Naive thymus-derived CD4-positive, alpha-beta T cell (primary cell): ENCODE data around the gene AK4. TPM values are rescaled to one million over a fixed set of nuclear protein-coding genes. Genes with fewer than 3 reads are reported as not detected.

Experiments
- ATAC-seq: fragments of 150-1000 bp; cut with Tn5 transposase; 2 replicates; pipeline ENCODE4 v1.10.0; 2021; ENCODE audit warnings: mild to moderate bottlenecking, moderate library complexity
- CTCF ChIA-PET: fragments of 350-600 bp; sonication (Branson Sonifier 250); formaldehyde crosslinking; loops from one replicate; lab custom pipeline; 2021; ENCODE audit warnings: antibody characterized with exemption; lab: Charles Lee
- POLR2A ChIA-PET: fragments of 350-600 bp; sonication (Branson Sonifier 250); formaldehyde crosslinking; loops from one replicate; lab custom pipeline; 2021; ENCODE audit warnings: antibody characterized with exemption, inconsistent platforms; lab: Charles Lee
- DNase-seq, 9 donors: peaks; one replicate each; pipeline versions ENCODE4 v3.0.0 to v3.0.0-alpha.2; 2020 to 2022; ENCODE audit warnings: mixed read lengths in 1 of 9
- H3K27ac ChIP-seq: one replicate; pipeline ENCODE4 v1.7.0; 2013; ENCODE audit warnings: mild to moderate bottlenecking, low read depth, low read length, moderate library complexity
- H3K27me3 ChIP-seq, 2 donors: one replicate each; pipeline ENCODE4 v1.7.0; 2013; ENCODE audit warnings: low read length in 2 of 2, mild to moderate bottlenecking in 2 of 2, moderate library complexity in 2 of 2; ENCODE audit not compliant: control insufficient read depth in 2 of 2, insufficient read depth in 2 of 2
- H3K36me3 ChIP-seq, 3 experiments: 1 replicate in 2 of 3; 2 replicates in 1 of 3; pipeline ENCODE4 v1.7.0; 2013; ENCODE audit warnings: low read length in 3 of 3, mild to moderate bottlenecking in 3 of 3, moderate library complexity in 1 of 3; ENCODE audit not compliant: insufficient read depth in 3 of 3, control insufficient read depth in 2 of 3
- H3K4me1 ChIP-seq, 2 donors: one replicate each; pipeline ENCODE4 v1.7.0; 2013; ENCODE audit warnings: low read length in 2 of 2, mild to moderate bottlenecking in 2 of 2, moderate library complexity in 1 of 2; ENCODE audit not compliant: control insufficient read depth in 2 of 2, insufficient read depth in 2 of 2
- H3K4me3 ChIP-seq: 2 replicates; pipeline ENCODE4 v1.7.0; 2013; ENCODE audit warnings: mild to moderate bottlenecking, low read length
- H3K9me3 ChIP-seq, 3 experiments: 1 replicate in 2 of 3; 2 replicates in 1 of 3; pipeline ENCODE4 v1.7.0; 2013; ENCODE audit warnings: low read length in 3 of 3; ENCODE audit not compliant: control insufficient read depth in 2 of 3
- H3K27ac Mint-ChIP-seq, 9 donors: one replicate each; pipeline ENCODE4 v1.8.0; 2020 to 2022; ENCODE audit warnings: mixed read lengths in 9 of 9, mild to moderate bottlenecking in 8 of 9, moderate library complexity in 5 of 9, inconsistent platforms in 2 of 9
- H3K27me3 Mint-ChIP-seq, 5 donors: one replicate each; pipeline ENCODE4 v1.8.0; 2021 to 2022; ENCODE audit warnings: mixed read lengths in 5 of 5, mild to moderate bottlenecking in 1 of 5
- H3K36me3 Mint-ChIP-seq, 5 donors: one replicate each; pipeline ENCODE4 v1.8.0; 2020 to 2022; ENCODE audit warnings: mixed read lengths in 5 of 5, mild to moderate bottlenecking in 3 of 5, inconsistent platforms in 1 of 5
- H3K4me1 Mint-ChIP-seq, 7 donors: one replicate each; pipeline ENCODE4 v1.8.0; 2020 to 2022; ENCODE audit warnings: mixed read lengths in 7 of 7, mild to moderate bottlenecking in 3 of 7, inconsistent platforms in 1 of 7
- H3K4me3 Mint-ChIP-seq, 10 donors: one replicate each; pipeline ENCODE4 v1.8.0; 2020 to 2022; ENCODE audit warnings: mild to moderate bottlenecking in 10 of 10, mixed read lengths in 10 of 10, moderate library complexity in 6 of 10, inconsistent platforms in 2 of 10
- H3K9me3 Mint-ChIP-seq, 11 donors: one replicate each; pipeline ENCODE4 v1.8.0; 2020 to 2022; ENCODE audit warnings: mixed read lengths in 11 of 11, mild to moderate bottlenecking in 4 of 11, inconsistent platforms in 1 of 11, moderate library complexity in 1 of 11
- intact Hi-C, 2 donors: fragments of 100-400 bp; cut with micrococcal nuclease; formaldehyde crosslinking; loops; one replicate each; pipeline ENCODE4 v1.15.1; 2023
- polyA plus RNA-seq, 2 donors: library from polyadenylated mRNA; unstranded; fragments of 300-500 nt; fragmentation: Illumina TruSeq; gene quantifications; one replicate each; pipeline ENCODE4 v1.2.3, GENCODE V29; 2021
- total RNA-seq, 6 experiments: library from RNA in 5 of 6; stranded (reverse) in 5 of 6; gene quantifications; 1 replicate in 5 of 6; 2 replicates in 1 of 6; pipeline ENCODE4 v1.2.3 and lab custom pipeline; 2021 to 2026

AK4 gene
- total and polyA plus RNA-seq, 7 experiments from 2014 or later: 0.04 to 121 (median 0.40) TPM

DNA sequence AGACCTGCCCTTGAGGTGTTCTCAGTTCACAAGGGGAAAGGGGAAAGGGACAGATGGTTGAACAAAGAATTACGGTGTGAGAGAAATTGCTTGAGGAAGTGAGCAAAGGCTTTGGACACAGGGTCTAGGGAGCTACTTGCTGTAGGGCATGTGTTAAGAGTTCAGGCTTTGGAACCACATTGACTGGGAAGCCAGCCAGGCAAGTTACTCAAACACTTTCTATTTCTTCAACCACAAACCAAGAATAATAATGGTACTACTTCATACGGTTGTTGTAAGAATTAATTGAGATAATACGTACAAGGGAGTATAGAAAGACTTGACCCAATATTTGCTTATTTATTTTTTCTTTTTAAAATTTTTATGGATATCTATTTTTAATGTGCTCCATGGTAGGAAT, 26.6 kb downstream of the AK4 start:
- Histone ChIP-seq H3K4me3 (no peak overlapping the region), H3K27ac (no peak overlapping the region), H3K36me3 (no peaks in the 10 kb centered on the region), H3K9me3 (no peaks in the 10 kb centered on the region), H3K27me3 (no peaks in the 10 kb centered on the region), H3K4me1 (no peaks in the 10 kb centered on the region)
- intact Hi-C loops: no loop called here
- no peak overlapping the region for H3K27ac Mint-ChIP-seq
- H3K36me3 Mint-ChIP-seq: peaks cover 0 to 8% (median 0%) of the 10 kb centered on the region in 5 donors
- H3K9me3 Mint-ChIP-seq: no peaks in the 10 kb centered on the region
- peaks cover 0 to 7% (median 0%) of the 10 kb centered on the region in 5 donors for H3K27me3 Mint-ChIP-seq
- peak; percentile 64 for ATAC-seq
- H3K4me3 Mint-ChIP-seq: no peak overlapping the region
- CTCF ChIA-PET: no interaction called here
- no peak for DNase-seq
- H3K4me1 Mint-ChIP-seq: peaks cover 0 to 32% (median 0%) of the 10 kb centered on the region in 7 donors
- POLR2A ChIA-PET: no interaction called here

DNA sequence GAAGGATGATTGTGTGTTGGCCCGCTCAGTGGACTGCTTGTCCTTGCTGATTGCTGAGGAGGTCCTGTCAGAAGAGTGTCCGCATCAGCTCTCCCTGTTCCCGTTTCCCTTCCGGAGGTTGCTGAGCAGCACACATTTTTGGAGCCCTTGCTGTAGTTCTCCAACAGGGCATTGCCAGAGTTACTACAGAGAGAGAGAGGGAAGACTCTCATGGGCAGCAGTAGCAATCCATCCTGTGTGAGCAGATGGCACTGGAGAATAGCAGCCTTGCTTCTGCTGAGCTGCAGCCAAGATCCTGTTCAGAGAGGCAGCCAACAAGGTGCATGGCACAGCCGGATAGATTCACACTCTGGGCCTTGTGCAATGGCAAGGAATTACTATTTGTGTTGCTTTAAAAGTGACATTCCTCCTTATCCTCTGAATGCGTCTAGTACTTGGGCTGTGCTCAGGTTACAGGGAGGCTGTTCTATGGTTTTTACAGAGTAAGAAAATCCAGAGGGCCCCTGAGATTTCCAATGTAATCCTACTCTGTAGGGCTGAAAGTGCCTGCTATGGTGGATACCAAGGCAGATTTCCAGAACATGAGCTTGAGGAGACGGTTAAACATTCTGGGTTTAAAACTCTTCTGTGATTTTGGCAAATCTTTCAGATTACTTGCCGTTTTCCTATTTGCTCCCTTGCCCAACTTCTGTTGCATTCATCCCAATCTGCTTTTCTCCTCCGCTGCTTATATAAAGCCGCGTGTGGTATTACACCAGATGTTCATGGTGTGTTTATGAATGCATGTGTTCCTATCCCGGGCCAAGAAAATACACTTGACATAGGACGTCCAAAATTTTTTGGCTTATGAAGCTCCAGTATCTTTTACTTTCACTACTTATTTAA, 27.4 kb downstream of the AK4 start:
- DNase-seq (no peak), ATAC-seq (no peak)
- Histone ChIP-seq H3K9me3 (no peaks in the 10 kb centered on the region), H3K27me3 (no peaks in the 10 kb centered on the region), H3K4me1 (no peaks in the 10 kb centered on the region), H3K36me3 (no peaks in the 10 kb centered on the region), H3K4me3 (no peak overlapping the region), H3K27ac (no peak overlapping the region)
- no peak overlapping the region for H3K27ac Mint-ChIP-seq
- H3K27me3 Mint-ChIP-seq: peaks cover 0 to 7% (median 0%) of the 10 kb centered on the region in 5 donors
- no peaks in the 10 kb centered on the region for H3K9me3 Mint-ChIP-seq
- intact Hi-C loops: no loop called here
- ChIA-PET POLR2A (no interaction called here), CTCF (no interaction called here)
- peaks cover 0 to 8% (median 0%) of the 10 kb centered on the region in 5 donors for H3K36me3 Mint-ChIP-seq
- peaks cover 0 to 27% (median 0%) of the 10 kb centered on the region in 7 donors for H3K4me1 Mint-ChIP-seq
- H3K4me3 Mint-ChIP-seq: no peak overlapping the region

DNA sequence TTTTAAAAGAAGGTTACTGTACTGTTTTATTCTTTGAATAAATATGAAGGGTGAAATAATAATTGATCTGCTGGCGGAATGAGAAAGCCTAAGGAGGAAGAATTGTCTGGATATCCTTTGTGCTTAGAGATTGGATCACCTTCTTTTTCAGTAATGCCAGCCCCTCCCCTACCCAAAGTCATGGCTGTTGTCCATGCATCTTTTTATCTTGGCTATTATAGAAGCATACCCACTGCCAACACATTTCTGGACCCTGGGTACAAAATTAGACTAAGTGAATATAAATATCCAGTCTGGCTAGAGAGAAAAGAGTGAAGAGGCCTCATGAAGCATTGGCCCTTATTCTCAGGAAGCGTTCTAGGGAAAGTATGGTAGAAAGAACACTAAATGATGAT, 28.1 kb downstream of the AK4 start:
- Histone ChIP-seq H3K36me3 (no peaks in the 10 kb centered on the region), H3K4me3 (no peak overlapping the region), H3K4me1 (no peaks in the 10 kb centered on the region), H3K9me3 (no peaks in the 10 kb centered on the region), H3K27ac (no peak overlapping the region), H3K27me3 (no peaks in the 10 kb centered on the region)
- Mint-ChIP-seq H3K36me3 (peaks cover 0 to 8% (median 0%) of the 10 kb centered on the region in 5 donors), H3K4me1 (peaks cover 0 to 27% (median 0%) of the 10 kb centered on the region in 7 donors), H3K27ac (no peak overlapping the region), H3K4me3 (no peak overlapping the region), H3K9me3 (no peaks in the 10 kb centered on the region), H3K27me3 (peaks cover 0 to 7% (median 0%) of the 10 kb centered on the region in 5 donors)
- intact Hi-C loops: no loop called here
- DNase-seq: no peak
- ChIA-PET POLR2A (no interaction called here), CTCF (no interaction called here)
- no peak for ATAC-seq

DNA sequence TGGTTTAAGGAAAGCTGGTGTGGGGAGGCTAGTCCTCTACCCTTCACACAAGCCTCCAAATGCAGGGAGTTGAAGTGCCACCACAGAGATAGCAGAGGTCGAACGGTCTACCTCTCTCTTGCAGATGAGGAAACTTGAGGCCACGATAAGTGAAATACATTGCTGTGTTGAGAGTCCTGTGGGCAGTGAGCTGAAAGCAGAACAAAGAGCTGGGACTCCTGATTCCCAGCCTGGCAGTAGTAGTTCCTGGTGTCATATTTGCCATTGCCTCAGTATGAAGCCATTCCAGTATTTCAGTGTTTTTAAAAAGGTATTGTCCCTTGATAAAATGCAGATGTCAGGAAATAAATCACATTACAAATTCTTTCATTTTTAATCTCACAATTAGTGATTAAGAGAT, 28.6 kb downstream of the AK4 start:
- Mint-ChIP-seq H3K36me3 (peaks cover 0 to 8% (median 0%) of the 10 kb centered on the region in 5 donors), H3K4me1 (peaks cover 0 to 28% (median 0%) of the 10 kb centered on the region in 7 donors), H3K4me3 (no peak overlapping the region), H3K9me3 (no peaks in the 10 kb centered on the region), H3K27ac (no peak overlapping the region), H3K27me3 (peaks cover 0 to 7% (median 0%) of the 10 kb centered on the region in 5 donors)
- no peaks in the 10 kb centered on the region for H3K36me3 ChIP-seq
- intact Hi-C loops: no loop called here
- ChIA-PET CTCF (no interaction called here), POLR2A (no interaction called here)
- H3K4me1 ChIP-seq: no peaks in the 10 kb centered on the region
- ATAC-seq (no peak), DNase-seq (no peak)
- no peaks in the 10 kb centered on the region for H3K9me3 ChIP-seq
- H3K27me3 ChIP-seq: no peaks in the 10 kb centered on the region
- H3K4me3 ChIP-seq: no peak overlapping the region
- no peak overlapping the region for H3K27ac ChIP-seq

DNA sequence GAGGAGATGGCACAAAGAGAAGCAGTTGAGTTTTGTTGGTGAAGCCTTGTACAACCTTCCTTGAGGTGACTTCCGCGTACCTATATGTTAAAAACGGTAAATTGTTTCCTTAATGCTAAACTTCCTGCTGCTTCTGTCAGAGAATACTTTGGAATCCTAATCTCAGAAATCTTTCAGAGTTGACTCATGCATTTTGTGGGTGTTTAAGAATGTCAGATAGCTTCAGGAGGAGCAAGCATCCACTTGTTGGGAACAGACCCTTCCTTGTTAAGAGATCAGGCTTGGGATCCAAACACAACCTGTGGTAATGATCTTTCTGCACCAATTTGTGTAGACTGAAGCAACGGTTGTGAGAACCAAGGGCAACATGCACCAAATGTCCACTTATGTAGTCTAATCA, 29.5 kb downstream of the AK4 start:
- intact Hi-C loops: no loop called here
- ATAC-seq (no peak), DNase-seq (no peak)
- Histone ChIP-seq H3K36me3 (no peaks in the 10 kb centered on the region), H3K9me3 (no peaks in the 10 kb centered on the region), H3K4me1 (no peaks in the 10 kb centered on the region), H3K4me3 (no peak overlapping the region), H3K27me3 (no peaks in the 10 kb centered on the region), H3K27ac (no peak overlapping the region)
- Mint-ChIP-seq H3K27ac (no peak overlapping the region), H3K4me1 (peaks cover 0 to 34% (median 0%) of the 10 kb centered on the region in 7 donors), H3K4me3 (no peak overlapping the region), H3K27me3 (peaks cover 0 to 7% (median 0%) of the 10 kb centered on the region in 5 donors), H3K36me3 (peaks cover 0 to 12% (median 0%) of the 10 kb centered on the region in 5 donors), H3K9me3 (no peaks in the 10 kb centered on the region)
- CTCF ChIA-PET: no interaction called here
- POLR2A ChIA-PET: no interaction called here

DNA sequence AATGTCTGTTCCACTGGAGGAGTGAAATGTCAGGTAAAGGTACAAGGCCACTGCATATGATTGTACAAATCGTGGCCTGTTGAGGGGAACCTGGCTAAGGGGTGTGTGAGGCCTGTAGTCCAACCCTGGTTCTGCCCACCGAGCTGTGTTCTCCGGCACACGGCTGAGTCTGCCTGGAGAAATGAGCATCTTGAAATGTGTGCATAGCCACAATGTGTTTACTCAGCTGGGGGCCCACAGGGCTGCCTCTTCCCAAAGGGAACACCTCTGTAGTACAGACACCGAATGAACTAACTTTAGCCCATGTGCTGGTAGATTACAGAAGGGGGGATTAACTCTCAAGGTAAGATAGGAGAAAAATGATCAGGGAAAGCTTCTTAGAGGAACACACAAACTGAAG, 30.2 kb downstream of the AK4 start:
- Mint-ChIP-seq H3K9me3 (no peaks in the 10 kb centered on the region), H3K27me3 (peaks cover 0 to 7% (median 0%) of the 10 kb centered on the region in 5 donors), H3K36me3 (peaks cover 0 to 12% (median 0%) of the 10 kb centered on the region in 5 donors), H3K4me1 (peaks cover 0 to 35% (median 0%) of the 10 kb centered on the region in 7 donors), H3K4me3 (no peak overlapping the region), H3K27ac (no peak overlapping the region)
- H3K9me3 ChIP-seq: no peaks in the 10 kb centered on the region
- DNase-seq (no peak), ATAC-seq (no peak)
- no peak overlapping the region for H3K4me3 ChIP-seq
- CTCF ChIA-PET: no interaction called here
- H3K36me3 ChIP-seq: no peaks in the 10 kb centered on the region
- intact Hi-C loops: no loop called here
- no peaks in the 10 kb centered on the region for H3K27me3 ChIP-seq
- POLR2A ChIA-PET: no interaction called here
- no peak overlapping the region for H3K27ac ChIP-seq
- H3K4me1 ChIP-seq: no peaks in the 10 kb centered on the region

DNA sequence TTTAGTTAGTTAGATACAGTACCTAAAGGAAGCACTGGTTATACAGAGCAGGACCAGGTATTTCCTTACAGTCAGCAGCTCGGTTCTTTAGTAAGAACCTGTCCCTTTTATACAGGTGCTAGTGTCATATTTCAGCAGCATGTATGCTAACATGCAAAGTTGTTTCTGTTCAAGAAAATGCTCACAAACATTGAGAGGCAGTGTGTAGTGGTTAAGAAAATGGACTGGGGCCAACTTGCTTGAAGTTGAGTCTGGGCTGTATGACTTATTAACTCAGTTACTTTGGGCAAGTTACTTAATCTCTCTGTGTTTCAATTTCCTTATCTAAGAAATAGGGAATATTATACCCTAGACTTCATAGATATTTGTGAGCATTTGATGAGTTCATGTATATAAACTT, 31.1 kb downstream of the AK4 start:
- H3K36me3 Mint-ChIP-seq: peaks cover 0 to 10% (median 0%) of the 10 kb centered on the region in 5 donors
- H3K27me3 Mint-ChIP-seq: peaks cover 0 to 7% (median 0%) of the 10 kb centered on the region in 5 donors
- no peak overlapping the region for H3K4me3 Mint-ChIP-seq
- intact Hi-C loops: no loop called here
- no peaks in the 10 kb centered on the region for H3K9me3 Mint-ChIP-seq
- Histone ChIP-seq H3K4me3 (no peak overlapping the region), H3K27me3 (no peaks in the 10 kb centered on the region), H3K4me1 (no peaks in the 10 kb centered on the region), H3K9me3 (no peaks in the 10 kb centered on the region), H3K36me3 (no peaks in the 10 kb centered on the region), H3K27ac (no peak overlapping the region)
- H3K4me1 Mint-ChIP-seq: peaks cover 0 to 31% (median 0%) of the 10 kb centered on the region in 7 donors
- no peak for DNase-seq
- CTCF ChIA-PET: no interaction called here
- no peak for ATAC-seq
- POLR2A ChIA-PET: no interaction called here
- no peak overlapping the region for H3K27ac Mint-ChIP-seq
